GM19324 (cell line): ENCODE measurements around the gene SOHLH2.

Experiments
- ATAC-seq: cut with Tn5 transposase; IDR thresholded peaks from one replicate; pipeline ENCODE4 v1.9.1; 2021; ENCODE audit warnings: mild to moderate bottlenecking, moderate library complexity; ENCODE audit not compliant: unreplicated experiment, low FRiP score

The SOHLH2 gene

GRCh38 chr13:36133950-36134626, 80.3 kb downstream of the SOHLH2 start:
- no peak for ATAC-seq

GRCh38 chr13:36132376-36132775, 82.0 kb downstream of the SOHLH2 start:
- ATAC-seq = no peak

- no peak for ATAC-seq
Observed at GRCh38 chr13:36131931-36132297, 82.4 kb downstream of the SOHLH2 start.

- no peak for ATAC-seq
Observed at GRCh38 chr13:36131222-36131930, 83.0 kb downstream of the SOHLH2 start, which contains the start of gene DCLK1. Gene DCLK1 (minus strand): TSS chr13:36131382.

- no peak for ATAC-seq
Observed at GRCh38 chr13:36130552-36131221, 83.7 kb downstream of the SOHLH2 start.

- ATAC-seq = no peak
Observed at GRCh38 chr13:36130193-36130551, 84.2 kb downstream of the SOHLH2 start.

GRCh38 chr13:36129539-36129938, 84.8 kb downstream of the SOHLH2 start:
- ATAC-seq = no peak

- ATAC-seq = no peak
Observed at GRCh38 chr13:36126491-36126890, 87.9 kb downstream of the SOHLH2 start.

- ATAC-seq = no peak
Observed at GRCh38 chr13:36125841-36126240, 88.5 kb downstream of the SOHLH2 start.

- no peak for ATAC-seq
Observed at GRCh38 chr13:36124236-36124822, 90.0 kb downstream of the SOHLH2 start.
